WTC11 (cell line): ENCODE results near the gene ABHD11.

Source experiments
- CREB1 ChIP-seq: sonication (generic); formaldehyde crosslinking; IDR thresholded peaks from 2 replicates; pipeline ENCODE4 v1.8.0; 2023; ENCODE audit warnings: mild to moderate bottlenecking, missing genetic modification reagents
- CTCF ChIP-seq: fragments of 200-600 bp; IDR thresholded peaks from 2 replicates; pipeline ENCODE4 v1.8.0; 2022; ENCODE audit warnings: antibody characterized with exemption
- EMX1 ChIP-seq: fragments of 250-450 bp; sonication (Bioruptor Pico); IDR thresholded peaks from 2 replicates; pipeline ENCODE4 v1.8.0; 2021; ENCODE audit warnings: mild to moderate bottlenecking
- GABPB1 ChIP-seq: sonication (generic); formaldehyde crosslinking; IDR thresholded peaks from 2 replicates; pipeline ENCODE4 v1.8.1; 2023; ENCODE audit warnings: mild to moderate bottlenecking, missing genetic modification reagents
- JUN ChIP-seq: sonication (generic); formaldehyde crosslinking; IDR thresholded peaks from 2 replicates; pipeline ENCODE4 v1.8.0; 2023; ENCODE audit warnings: mild to moderate bottlenecking, missing genetic modification reagents
- MAX ChIP-seq: sonication (generic); formaldehyde crosslinking; IDR thresholded peaks from 2 replicates; pipeline ENCODE4 v1.8.0; 2022; ENCODE audit warnings: mild to moderate bottlenecking, missing genetic modification reagents
- NR1H2 ChIP-seq: sonication (generic); formaldehyde crosslinking; IDR thresholded peaks from 2 replicates; pipeline ENCODE4 v1.9.0; 2021; ENCODE audit warnings: mild to moderate bottlenecking, moderate library complexity, missing genetic modification reagents
- NR2C2 ChIP-seq: sonication (generic); formaldehyde crosslinking; IDR thresholded peaks from 2 replicates; pipeline ENCODE4 v1.8.0; 2022; ENCODE audit warnings: mild to moderate bottlenecking, missing genetic modification reagents
- OVOL2 ChIP-seq: fragments of 250-450 bp; sonication (Bioruptor Pico); IDR thresholded peaks from 2 replicates; pipeline ENCODE4 v1.9.0; 2021; ENCODE audit warnings: mild to moderate bottlenecking, borderline replicate concordance
- TP53 ChIP-seq: sonication (generic); formaldehyde crosslinking; IDR thresholded peaks from 2 replicates; pipeline ENCODE4 v1.8.1; 2023; ENCODE audit warnings: mild to moderate bottlenecking, missing genetic modification reagents
- USF1 ChIP-seq: sonication (generic); formaldehyde crosslinking; IDR thresholded peaks from 2 replicates; pipeline ENCODE4 v1.8.0; 2022; ENCODE audit warnings: mild to moderate bottlenecking, missing genetic modification reagents
- ZNF416 ChIP-seq: fragments of 250-450 bp; sonication (Bioruptor Pico); IDR thresholded peaks from 2 replicates; pipeline ENCODE4 v1.9.0; 2021; ENCODE audit warnings: mild to moderate bottlenecking, inconsistent platforms

GRCh38 chr7:73730485-73730884 lies 8.1 kb downstream of the ABHD11 start:
- TF ChIP-seq CTCF = no peak
- TF ChIP-seq NR2C2 (CRISPR knock-in tag) = no peak
- no peak for TF ChIP-seq GABPB1 (CRISPR knock-in tag)
- TF ChIP-seq EMX1 = no peak
- TF ChIP-seq OVOL2 = no peak
- no peak for TF ChIP-seq CREB1 (CRISPR knock-in tag)
- no peak for TF ChIP-seq TP53
- TF ChIP-seq MAX (CRISPR knock-in tag) = no peak
- TF ChIP-seq USF1 = no peak
- TF ChIP-seq JUN = no peak
- TF ChIP-seq NR1H2 (CRISPR knock-in tag) = no peak
- no peak for TF ChIP-seq ZNF416 (CRISPR knock-in tag)
